ENCODE data around the gene TMEM132C. TPM values are rescaled to one million over a fixed set of nuclear protein-coding genes. Genes with fewer than 3 reads are reported as not detected.

Gene TMEM132C
- total and polyA plus RNA-seq, 2 of the 8 experiments (the other 6 are each of a cell fraction or from before 2014, with no cell fraction given), result 0.23 to 0.76 TPM

DNA sequence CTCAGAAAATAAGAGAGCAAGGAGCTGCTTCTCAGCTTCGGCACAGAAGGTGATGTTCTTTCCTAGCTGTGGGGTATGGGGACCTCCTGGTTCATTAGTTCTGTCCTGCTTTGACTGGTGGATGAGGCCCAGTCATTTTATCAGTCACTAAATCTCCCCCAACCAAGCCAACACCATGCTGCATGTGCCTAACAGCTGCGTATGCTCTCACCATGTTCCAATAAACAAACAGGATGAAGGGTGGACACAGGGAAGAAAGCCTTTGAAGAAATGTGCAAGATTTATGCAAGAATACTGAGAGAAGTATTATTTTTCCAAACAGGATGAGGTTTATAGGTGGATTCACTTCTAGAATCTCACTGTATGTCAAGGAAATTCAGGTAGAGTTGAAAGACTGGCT, 156.2 kb downstream of the TMEM132C start:
- Histone ChIP-seq H3K27me3 (replicated peaks in 1 of 4; ENCODE audit: control insufficient read depth in 3 of 4, extremely low read depth in 1 of 4, insufficient read depth in 3 of 4, low read length in 3 of 4) (peaks cover 0 to 2% (median 0%) of the 10 kb centered on the region in 4 experiments; a peak in 2 of 7 replicates), H4K8ac (ENCODE audit: extremely low read depth, insufficient read depth, low read length) (no peak overlapping the region), H3K4me2 (ENCODE audit: insufficient read depth in 1 of 2, low read depth in 2 of 2, low read length in 2 of 2) (no peak overlapping the region), H3K79me1 (ENCODE audit: low read depth, low read length) (no peaks in the 10 kb centered on the region), H3K56ac (replicated peaks; ENCODE audit: insufficient read length, low read depth, low read length) (no peak overlapping the region), H3K36me3 (ENCODE audit: control insufficient read depth in 2 of 4, insufficient read depth in 4 of 4, low read length in 3 of 4) (no peaks in the 10 kb centered on the region), H4K91ac (replicated peaks; ENCODE audit: insufficient read length, low read length) (no peak overlapping the region), H3K9me3 (ENCODE audit: insufficient read depth in 2 of 2, low read depth in 1 of 2, low read length in 1 of 2) (no peaks in the 10 kb centered on the region), H3K14ac (ENCODE audit: insufficient read length) (no peak overlapping the region), H4K5ac (ENCODE audit: insufficient read length, low read depth, low read length) (no peak overlapping the region), H3K4ac (replicated peaks; ENCODE audit: insufficient read length, low read depth, low read length) (no peak overlapping the region), H3K4me1 (replicated peaks in 1 of 4; ENCODE audit: control insufficient read depth in 3 of 4, insufficient read depth in 4 of 4, low read length in 3 of 4) (no peaks in the 10 kb centered on the region), H3K23me2 (ENCODE audit: low read depth, low read length) (no peaks in the 10 kb centered on the region), H2BK12ac (ENCODE audit: low read depth, low read length) (no peak overlapping the region), H3K4me3 (ENCODE audit: extremely low read depth in 1 of 4, insufficient read depth in 2 of 4, low read depth in 3 of 4, low read length in 4 of 4) (no peak overlapping the region), H2BK15ac (ENCODE audit: low read length) (no peak overlapping the region), H3K9ac (replicated peaks in 1 of 4; ENCODE audit: extremely low read depth in 1 of 4, low read depth in 3 of 4, low read length in 3 of 4) (no peak overlapping the region), H3K18ac (ENCODE audit: extremely low read depth, low read length) (no peak overlapping the region), H2AK5ac (ENCODE audit: low read depth, low read length) (no peak overlapping the region), H2BK120ac (replicated peaks; ENCODE audit: low read depth, low read length) (no peak overlapping the region), H3K79me2 (ENCODE audit: control insufficient read depth in 1 of 2, insufficient read depth in 2 of 2, low read length in 2 of 2) (no peaks in the 10 kb centered on the region), H4K20me1 (replicated peaks in 1 of 2; ENCODE audit: control insufficient read depth in 1 of 2, insufficient read depth in 2 of 2, low read length in 2 of 2) (no peaks in the 10 kb centered on the region), H2BK5ac (ENCODE audit: low read depth, low read length) (no peak overlapping the region), H2BK20ac (ENCODE audit: low read length) (no peak overlapping the region), H3K23ac (ENCODE audit: insufficient read length) (no peak overlapping the region), H3K27ac (ENCODE audit: low read depth, low read length) (no peak overlapping the region), H2AFZ (ENCODE audit: low read length) (no peak overlapping the region)
- 92% methylated on average over 2 of the region's 2 CpGs; no CpG with 5 or more reads in 1 of the 2 experiments for WGBS, 2 experiments (ENCODE audit: extremely low coverage in 1 of 2, insufficient coverage in 1 of 2, insufficient read length in 1 of 2, insufficient replicate concordance in 2 of 2, low coverage in 1 of 2, low lambda C conversion rate in 2 of 2, missing lambda C conversion rate in 1 of 2)
- FAIRE-seq (no peak), DNase-seq (ENCODE audit: low read depth in 1 of 2, low spot score in 2 of 2) (no peak)
- ChIA-PET CTCF (ENCODE audit: partially characterized antibody) (no interaction called here), POLR2A (ENCODE audit: partially characterized antibody) (no interaction called here)
- TF ChIP-seq KDM5A (IDR thresholded peaks at IDR 0.05; ENCODE audit: low read length) (no peak), NANOG (IDR thresholded peaks at IDR 0.05; ENCODE audit: insufficient read depth, low read depth, low read length, poor library complexity, severe bottlenecking) (no peak), SIX5 (IDR thresholded peaks at IDR 0.05; ENCODE audit: low read depth, low read length) (no peak), FOSL1 (IDR thresholded peaks at IDR 0.05; ENCODE audit: insufficient read depth, low read depth, low read length) (no peak), RFX5 (IDR thresholded peaks at IDR 0.05; ENCODE audit: borderline replicate concordance, low read depth, low read length) (no peak), BACH1 (IDR thresholded peaks at IDR 0.05; ENCODE audit: low read length) (no peak), PHF8 (conservative IDR thresholded peaks at IDR 0.05; ENCODE audit: low read depth, low read length) (no peak), CBX5 (IDR thresholded peaks at IDR 0.05; ENCODE audit: low read depth, low read length) (no peak), TAF7 (optimal IDR thresholded peaks at IDR 0.05; ENCODE audit: borderline replicate concordance, low read depth, low read length) (no peak), RNF2 (IDR thresholded peaks at IDR 0.05; ENCODE audit: borderline replicate concordance, low read depth, low read length, missing control alignments, poor library complexity, severe bottlenecking) (no peak)
